GM21447 (cell line): ENCODE measurements around the gene EFNA5.

Experiments used
- ATAC-seq: cut with Tn5 transposase; IDR thresholded peaks from one replicate; pipeline ENCODE4 v1.9.1; 2021; ENCODE audit not compliant: unreplicated experiment

The EFNA5 gene

DNA sequence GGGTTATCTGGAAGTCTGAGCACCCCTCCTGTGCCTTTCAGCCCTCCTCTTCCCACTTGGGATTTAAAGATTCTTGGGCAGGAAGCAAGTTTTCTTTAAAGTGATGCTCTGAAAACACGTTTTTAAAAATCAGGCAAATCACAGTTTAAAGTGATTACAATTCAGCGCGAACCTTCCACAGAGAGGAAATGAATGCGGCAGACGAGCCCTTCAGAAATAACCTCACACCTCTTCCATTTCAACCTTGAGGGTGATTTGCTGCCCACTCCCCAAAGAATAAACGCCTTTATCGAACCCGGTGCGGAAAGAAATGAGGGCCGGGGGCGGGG, 2.3 kb upstream of the EFNA5 start:
- ATAC-seq, result no peak

GRCh38 chr5:107672211-107673038, 1.7 kb upstream of the EFNA5 start:
- ATAC-seq, result no peak

DNA sequence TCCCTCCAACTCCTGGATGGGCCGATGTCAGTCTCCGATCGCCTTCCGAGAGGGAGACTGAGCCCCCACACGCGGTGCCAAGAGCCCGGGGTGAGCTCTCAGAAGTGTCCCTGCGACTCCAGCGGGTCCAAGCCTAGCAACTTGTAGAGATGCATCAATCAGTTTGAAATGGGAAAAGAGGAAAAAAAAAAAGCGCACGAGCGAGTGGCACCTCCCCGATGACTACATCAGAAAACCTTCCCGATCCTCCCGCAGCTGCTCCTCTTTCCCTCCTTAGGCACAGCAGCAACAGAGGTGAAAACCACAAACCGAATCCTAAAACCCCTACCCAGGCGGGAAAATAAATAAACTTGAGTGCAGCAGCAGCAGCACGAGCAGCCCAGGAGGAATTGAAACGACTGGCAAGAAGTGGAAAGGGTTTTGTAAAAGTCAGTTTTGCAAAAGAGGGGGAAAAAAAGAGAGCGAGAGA, 1.0 kb upstream of the EFNA5 start:
- no peak for ATAC-seq

DNA sequence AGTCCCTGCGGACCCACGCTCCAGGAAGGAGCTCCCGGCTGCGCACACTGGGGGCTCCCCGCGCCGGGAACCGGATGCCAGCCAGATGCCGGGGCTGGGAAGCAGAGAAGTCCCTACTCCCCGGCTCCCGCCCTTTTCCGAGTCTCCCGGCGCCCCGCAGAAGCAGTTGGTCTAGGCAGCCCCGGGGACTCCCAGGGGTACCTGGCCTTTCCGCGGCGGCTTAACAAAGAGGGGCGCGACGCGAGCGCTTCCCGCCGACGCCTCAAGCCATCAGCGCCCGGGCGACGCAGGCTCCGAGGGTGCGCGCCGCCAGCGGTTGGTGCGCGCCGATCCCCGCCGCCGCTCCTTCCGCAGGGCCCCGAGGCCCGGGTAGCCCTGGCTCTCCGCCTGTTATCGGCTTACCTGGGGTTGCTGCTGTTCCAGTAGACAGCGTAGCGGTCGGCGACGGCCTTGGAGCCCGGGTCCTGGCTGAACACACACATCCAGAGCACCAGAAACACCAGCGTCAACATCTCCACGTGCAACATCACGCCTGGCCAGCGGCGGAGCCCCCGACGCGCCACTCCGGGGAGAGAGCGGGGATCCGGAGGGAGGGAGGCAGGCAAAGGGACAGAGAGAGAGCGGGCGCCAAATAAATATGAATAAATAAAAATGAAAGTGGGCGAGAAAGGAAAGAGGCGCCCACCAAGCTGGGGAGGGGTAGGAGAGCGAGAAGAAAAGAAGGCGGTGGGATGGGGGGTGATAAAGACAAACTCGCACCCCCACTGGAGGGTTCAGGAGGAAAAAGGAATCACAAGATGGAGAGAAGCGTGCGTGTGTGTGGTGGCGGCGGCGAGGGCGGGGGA, 428 bp downstream of the EFNA5 start:
- ATAC-seq, result no peak

DNA sequence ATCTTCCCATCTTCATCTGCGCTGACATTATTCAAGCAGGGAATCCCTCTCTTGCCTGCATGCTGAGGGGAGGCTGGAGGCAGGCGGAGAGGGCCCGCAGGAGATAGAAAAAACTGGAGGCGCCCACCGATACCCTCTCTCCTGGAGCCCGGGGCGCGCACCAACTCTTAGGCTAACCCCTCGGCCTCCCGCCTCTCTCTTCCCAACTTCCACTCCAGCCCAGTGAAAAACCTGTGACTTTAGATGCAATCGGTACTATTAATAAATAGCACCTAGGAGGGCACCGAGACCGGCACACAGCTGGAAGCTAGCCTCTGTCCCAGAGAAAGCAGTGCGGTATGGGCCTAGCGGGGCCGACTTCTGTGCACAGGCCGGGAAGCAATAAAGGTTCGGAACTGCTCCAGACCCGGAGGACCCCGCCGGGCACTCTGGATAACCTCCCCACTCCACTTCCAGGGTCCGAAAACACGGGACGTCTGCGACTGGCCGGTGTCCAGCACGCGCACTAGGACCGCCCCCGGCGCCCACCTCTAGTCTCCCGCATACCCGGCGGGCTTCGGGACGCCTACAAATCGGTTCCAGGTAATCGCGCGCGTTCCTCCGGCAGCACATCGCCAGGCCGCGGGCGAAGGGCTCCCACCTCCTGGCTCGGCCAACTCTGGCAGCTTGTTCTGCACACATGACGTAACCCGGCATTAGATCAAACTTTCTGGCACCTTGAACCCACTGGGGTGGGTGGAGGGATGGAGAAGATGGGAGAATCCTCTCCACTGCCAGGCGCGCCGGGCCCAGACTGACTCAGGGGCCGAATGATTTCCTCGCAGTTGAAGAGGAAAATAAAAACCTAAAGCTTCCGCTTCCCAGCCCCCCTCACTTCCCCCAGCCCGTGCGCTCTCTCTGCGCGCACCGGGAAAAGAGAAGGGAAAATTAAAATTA, 1.4 kb downstream of the EFNA5 start:
- ATAC-seq, result no peak

- no peak for ATAC-seq
These were observed 2.3 kb downstream of the EFNA5 start for GRCh38 chr5:107668154-107669095.

DNA sequence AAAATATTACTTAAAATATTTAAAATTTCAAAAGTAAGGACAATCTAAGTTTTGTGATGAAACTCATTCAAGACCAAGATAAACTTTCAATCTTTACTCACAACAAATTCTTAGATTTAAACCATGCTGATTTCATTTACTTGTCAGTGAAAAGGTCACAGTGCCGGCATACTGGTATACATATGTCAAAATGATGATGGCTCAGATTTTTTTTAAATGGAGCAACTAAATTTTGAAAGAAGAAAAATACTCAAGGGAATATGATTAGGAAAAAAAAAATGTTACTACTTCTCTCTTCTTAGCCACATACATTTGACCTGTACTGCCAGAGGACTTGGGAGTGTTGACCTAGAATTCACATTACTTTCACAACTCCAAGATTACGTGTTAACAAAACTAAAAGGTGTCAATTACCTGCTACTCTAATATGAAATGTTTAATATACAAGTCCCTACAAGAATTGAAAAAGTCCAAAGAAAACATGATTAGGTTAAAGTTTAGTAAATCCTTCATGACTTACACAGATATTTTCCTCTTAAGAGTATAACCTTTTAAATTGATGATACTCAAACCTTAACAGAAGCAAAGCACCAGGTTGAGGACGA, 4.6 kb downstream of the EFNA5 start:
- no peak for ATAC-seq

GRCh38 chr5:107665036-107665570, 5.6 kb downstream of the EFNA5 start:
- no peak for ATAC-seq

DNA sequence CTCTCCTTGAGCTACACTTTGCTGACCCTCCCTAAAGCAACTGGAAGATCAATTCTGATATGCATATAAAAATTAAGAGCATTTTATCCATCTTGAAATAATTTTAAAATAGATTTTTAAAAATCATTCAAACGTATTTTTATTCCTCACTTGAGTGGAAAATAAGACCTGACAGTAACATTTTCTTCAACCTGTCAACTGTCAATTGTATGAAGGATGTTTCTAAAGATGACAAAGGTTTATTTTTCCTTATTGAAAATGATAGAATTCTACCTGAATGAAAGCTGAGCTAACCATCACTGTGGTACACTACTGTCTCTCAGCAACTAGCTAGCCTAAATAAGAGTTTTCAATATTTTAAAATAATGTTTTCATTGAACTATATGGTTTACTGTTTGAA, 7.0 kb downstream of the EFNA5 start:
- ATAC-seq, result no peak

DNA sequence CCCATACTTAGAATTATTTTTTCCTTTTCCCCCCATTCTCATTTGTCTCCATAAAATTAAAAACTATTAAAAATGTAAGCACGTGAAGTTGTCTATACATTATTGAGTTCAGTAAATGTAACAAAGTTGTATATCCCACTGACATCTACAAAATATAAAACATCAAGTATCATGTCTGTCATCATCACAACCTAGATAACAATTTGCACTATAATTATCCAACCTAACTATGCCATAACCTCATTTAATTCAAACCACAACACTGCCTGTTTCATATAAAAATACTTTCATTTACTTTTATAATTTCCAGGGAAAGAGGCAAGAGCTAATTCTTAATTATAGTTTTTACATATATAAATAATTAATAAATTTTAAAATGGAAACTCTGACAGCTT, 9.1 kb downstream of the EFNA5 start:
- no peak for ATAC-seq

DNA sequence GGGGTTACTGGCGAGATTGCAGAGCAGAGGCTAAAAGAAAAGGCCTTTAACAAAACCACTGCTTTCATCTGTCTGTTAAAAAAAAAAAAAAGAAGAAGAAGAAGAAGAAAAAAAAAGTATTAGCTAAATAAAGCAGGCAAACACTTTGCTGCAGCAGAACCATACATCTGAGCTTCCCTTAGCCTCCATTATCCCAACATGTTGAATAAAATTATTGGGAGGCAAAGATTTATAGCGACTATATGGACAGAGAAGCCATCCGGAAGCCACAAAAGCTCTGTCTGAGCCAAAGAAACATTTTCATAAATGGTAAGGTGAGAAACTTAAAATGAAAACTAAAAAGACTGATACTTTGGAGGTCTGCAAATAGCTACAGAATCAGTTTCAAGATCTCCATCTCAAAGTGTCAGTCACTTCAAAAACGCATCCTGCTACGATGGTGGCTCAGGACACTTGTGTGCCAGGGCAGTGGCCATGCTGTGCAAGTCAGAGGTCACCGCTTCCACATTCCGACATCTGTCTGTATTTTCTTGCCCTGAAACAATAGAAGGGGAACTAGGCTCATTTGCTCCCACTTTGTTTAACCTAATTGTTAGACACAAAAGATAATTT, 9.6 kb downstream of the EFNA5 start:
- no peak for ATAC-seq

DNA sequence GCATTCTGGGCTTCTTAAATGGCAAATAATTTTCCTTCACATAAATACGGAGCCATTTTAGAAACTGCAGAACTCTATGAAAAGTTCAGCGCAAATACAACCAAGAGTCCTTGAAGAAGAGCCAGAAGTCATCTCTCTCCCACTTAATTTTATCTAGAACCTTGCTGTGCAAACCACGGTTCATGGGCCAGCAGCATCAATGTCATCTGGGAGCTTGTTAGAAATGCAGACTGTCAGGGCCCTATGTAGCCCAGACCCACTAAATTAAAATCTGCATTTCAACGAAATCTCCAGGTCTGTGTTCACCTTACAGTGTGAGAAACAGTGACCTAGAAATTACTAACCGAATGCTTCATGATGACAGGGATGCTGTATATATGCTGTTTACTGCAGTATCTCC, 12.2 kb downstream of the EFNA5 start:
- no peak for ATAC-seq

DNA sequence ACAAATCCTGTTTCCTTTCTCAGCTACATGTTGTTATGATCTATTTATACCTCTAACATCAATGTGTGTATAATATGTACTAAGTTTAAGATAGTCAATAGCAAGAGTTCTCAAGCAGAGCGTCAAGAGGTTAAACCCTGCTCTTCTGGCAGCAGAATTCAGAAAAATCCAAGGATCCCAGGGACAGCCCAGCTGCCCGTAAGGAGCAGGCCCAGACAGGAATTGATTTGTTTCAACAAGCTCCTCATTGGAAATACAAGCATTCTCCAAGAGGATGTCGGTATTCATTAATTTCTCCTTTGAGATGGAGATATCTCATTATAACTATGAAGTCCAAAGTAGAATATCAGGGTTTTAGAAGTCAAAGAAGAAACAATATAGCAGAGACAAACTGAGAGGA, 14.9 kb downstream of the EFNA5 start:
- ATAC-seq, result no peak

GRCh38 chr5:107654827-107655226, 15.9 kb downstream of the EFNA5 start:
- ATAC-seq, result no peak

GRCh38 chr5:107653685-107654084, 17.1 kb downstream of the EFNA5 start:
- no peak for ATAC-seq

- no peak for ATAC-seq
These were observed 17.7 kb downstream of the EFNA5 start for GRCh38 chr5:107652839-107653607.

DNA sequence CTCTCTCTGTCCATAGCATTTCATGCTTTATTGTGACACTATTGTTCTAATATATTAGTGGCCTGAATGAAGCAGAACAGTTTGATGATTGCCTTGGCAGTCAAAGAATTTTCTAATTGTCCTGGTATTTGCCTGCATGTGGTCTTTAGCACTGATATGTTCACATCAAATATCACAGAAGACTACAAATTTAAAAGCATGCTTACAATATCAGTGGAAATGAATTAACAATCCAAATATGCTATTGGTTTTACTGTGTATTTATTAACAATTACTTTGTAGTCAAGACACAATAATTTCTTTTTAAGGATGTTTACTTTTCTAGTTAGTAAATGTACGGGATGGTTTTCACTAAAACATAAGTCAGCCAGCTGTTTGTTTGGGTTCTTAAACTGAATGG, 18.3 kb downstream of the EFNA5 start:
- ATAC-seq, result no peak

DNA sequence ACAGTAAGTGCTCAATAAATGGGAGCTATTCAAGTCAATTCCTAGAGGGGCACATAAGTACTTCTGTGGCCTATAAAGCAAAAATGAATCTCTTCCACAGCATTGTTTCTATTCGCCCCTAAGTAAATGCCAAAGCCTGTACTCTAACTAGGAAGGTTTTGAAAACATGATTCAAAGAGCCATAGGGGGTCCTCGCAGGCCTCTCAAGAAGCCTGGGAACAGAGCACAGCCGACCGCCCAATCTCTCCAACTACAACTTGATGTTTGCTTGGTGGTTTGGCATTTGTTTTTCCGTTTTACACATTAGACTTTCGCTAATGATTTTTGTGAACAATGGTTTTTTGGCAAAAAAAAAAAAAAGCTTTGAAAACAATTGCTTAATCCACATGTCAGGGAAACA, 19.4 kb downstream of the EFNA5 start:
- no peak for ATAC-seq
